NB4 (cell line): ENCODE results near the gene MEA1.

Experiments
- CTCF ChIP-seq: IDR thresholded peaks from one replicate; pipeline ENCODE4 v1.5.1; 2012; ENCODE audit warnings: low read depth, low read length
- MYC ChIP-seq: IDR thresholded peaks from 2 replicates; pipeline ENCODE4 v1.6.1; 2011; ENCODE audit warnings: low read depth, low read length
- POLR2A ChIP-seq: IDR thresholded peaks from 2 replicates; pipeline ENCODE4 v1.6.1; 2011; ENCODE audit warnings: mild to moderate bottlenecking; ENCODE audit not compliant: insufficient read length; ENCODE audit errors: extremely low read depth
- TF ChIP-seq, protein P1 (sequence below): IDR thresholded peaks from 2 replicates; pipeline ENCODE4 v1.6.1; 2011; ENCODE audit warnings: low read depth, low read length

DNA sequence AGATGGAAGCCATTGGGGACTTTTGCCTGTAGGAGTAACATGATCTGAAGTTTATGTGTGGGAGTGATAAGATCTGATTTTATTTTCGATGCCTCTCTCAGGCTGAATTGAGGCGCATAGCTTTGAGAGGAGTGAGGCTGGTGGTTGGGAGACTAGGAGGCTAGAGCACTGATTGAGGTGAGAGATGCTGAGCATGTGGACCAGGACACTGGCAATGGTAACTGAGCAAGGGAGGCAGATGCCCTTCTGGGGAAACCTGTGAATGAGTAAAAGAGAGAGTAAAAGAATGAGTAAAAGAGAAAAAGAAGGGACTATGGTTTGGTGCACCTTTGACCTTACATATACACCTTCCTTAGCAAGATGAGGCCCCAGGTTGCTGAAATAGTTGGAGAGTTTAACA is 10.7 kb upstream of the MEA1 start:
- TF ChIP-seq POLR2A: no peak
- TF ChIP-seq CTCF: no peak
- TF ChIP-seq, protein P1, sequence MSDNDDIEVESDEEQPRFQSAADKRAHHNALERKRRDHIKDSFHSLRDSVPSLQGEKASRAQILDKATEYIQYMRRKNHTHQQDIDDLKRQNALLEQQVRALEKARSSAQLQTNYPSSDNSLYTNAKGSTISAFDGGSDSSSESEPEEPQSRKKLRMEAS: no peak
- TF ChIP-seq MYC: no peak
